OCI-LY1 (cell line): Measurements from ENCODE around the gene OR2T8.

Source experiments
- EZH2 ChIP-seq: fragments of 200-600 bp; sonication (generic), shearing (Covaris generic); IDR thresholded peaks from 2 replicates; pipeline ENCODE4 v1.8.0; 2017; ENCODE audit warnings: borderline replicate concordance, mixed run types, mild to moderate bottlenecking, antibody characterized with exemption, low read length, moderate library complexity, mixed read lengths
- TF ChIP-seq, protein P1 (sequence below): fragments of 200-600 bp; sonication (generic), shearing (Covaris generic); IDR thresholded peaks from 2 replicates; pipeline ENCODE4 v1.5.1; 2017; ENCODE audit warnings: mild to moderate bottlenecking, antibody characterized with exemption, low read length, moderate library complexity, mixed read lengths

DNA sequence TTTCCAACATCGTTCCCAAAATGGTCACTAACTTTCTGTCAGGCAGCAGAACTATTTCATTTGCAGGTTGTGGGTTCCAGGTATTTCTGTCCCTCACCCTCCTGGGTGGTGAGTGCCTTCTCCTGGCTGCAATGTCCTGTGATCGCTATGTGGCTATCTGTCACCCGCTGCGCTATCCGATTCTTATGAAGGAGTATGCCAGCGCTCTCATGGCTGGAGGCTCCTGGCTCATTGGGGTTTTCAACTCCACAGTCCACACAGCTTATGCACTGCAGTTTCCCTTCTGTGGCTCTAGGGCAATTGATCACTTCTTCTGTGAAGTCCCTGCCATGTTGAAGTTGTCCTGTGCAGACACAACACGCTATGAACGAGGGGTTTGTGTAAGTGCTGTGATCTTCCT lies 13.9 kb downstream of the OR2T8 start:
- TF ChIP-seq, protein P1, sequence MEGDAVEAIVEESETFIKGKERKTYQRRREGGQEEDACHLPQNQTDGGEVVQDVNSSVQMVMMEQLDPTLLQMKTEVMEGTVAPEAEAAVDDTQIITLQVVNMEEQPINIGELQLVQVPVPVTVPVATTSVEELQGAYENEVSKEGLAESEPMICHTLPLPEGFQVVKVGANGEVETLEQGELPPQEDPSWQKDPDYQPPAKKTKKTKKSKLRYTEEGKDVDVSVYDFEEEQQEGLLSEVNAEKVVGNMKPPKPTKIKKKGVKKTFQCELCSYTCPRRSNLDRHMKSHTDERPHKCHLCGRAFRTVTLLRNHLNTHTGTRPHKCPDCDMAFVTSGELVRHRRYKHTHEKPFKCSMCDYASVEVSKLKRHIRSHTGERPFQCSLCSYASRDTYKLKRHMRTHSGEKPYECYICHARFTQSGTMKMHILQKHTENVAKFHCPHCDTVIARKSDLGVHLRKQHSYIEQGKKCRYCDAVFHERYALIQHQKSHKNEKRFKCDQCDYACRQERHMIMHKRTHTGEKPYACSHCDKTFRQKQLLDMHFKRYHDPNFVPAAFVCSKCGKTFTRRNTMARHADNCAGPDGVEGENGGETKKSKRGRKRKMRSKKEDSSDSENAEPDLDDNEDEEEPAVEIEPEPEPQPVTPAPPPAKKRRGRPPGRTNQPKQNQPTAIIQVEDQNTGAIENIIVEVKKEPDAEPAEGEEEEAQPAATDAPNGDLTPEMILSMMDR, result no peak
- TF ChIP-seq EZH2, result no peak
